Measurements from ENCODE around the gene AMPD2. TPM values are rescaled to one million over a fixed set of nuclear protein-coding genes. Genes with fewer than 3 reads are reported as not detected.

AMPD2 gene
- total RNA-seq, 1 experiment from 2014 or later, result 69.9 TPM

DNA sequence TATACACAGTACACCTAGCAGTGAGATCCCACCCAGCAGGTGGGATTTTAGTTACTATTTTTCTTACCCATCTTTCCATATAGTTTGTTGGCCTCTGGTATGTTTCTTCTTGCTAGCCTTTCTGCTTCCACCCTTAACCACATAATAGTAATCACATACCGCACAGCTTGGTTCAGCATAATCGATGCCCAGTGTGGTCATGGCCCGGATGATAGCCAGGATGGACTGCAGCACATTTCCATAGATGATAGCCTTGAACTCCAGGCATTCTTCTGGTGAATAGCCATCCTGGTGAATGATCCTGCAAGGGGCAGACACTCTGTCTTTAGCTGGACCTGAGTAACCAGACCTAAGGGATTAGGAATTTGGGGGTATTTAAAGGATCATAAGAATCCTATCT, 9.8 kb upstream of the AMPD2 start:
- H3K9me2 ChIP-seq (ENCODE audit: insufficient read depth), result no peaks in the 10 kb centered on the region
- H3K9me3 ChIP-seq (ENCODE audit: control insufficient read depth in 1 of 2, insufficient read depth in 1 of 2, low read depth in 1 of 2, low read length in 2 of 2), result no peaks in the 10 kb centered on the region
- no peak overlapping the region for H3K27ac ChIP-seq (ENCODE audit: low read depth, low read length)
- TF ChIP-seq, protein P1, sequence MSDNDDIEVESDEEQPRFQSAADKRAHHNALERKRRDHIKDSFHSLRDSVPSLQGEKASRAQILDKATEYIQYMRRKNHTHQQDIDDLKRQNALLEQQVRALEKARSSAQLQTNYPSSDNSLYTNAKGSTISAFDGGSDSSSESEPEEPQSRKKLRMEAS (IDR thresholded peaks at IDR 0.05), result no peak
- no peak for TF ChIP-seq SRF (IDR thresholded peaks at IDR 0.05; ENCODE audit: low read depth)
- no peak for TF ChIP-seq CEBPB (IDR thresholded peaks at IDR 0.05; ENCODE audit: low read depth)
- TF ChIP-seq TCF7L2 (IDR thresholded peaks at IDR 0.05; ENCODE audit: borderline replicate concordance, extremely low read depth, insufficient read depth, insufficient read length), result no peak
- TF ChIP-seq RAD21 (IDR thresholded peaks at IDR 0.05; ENCODE audit: low read depth), result no peak
- TF ChIP-seq EZH2 (IDR thresholded peaks at IDR 0.05), result no peak
- no peak for TF ChIP-seq FOSL1 (IDR thresholded peaks at IDR 0.05; ENCODE audit: low read depth)
- no peak for TF ChIP-seq POLR2A (IDR thresholded peaks at IDR 0.05; ENCODE audit: borderline replicate concordance, extremely low read depth, insufficient read depth, insufficient read length)
- TF ChIP-seq SIN3A (IDR thresholded peaks at IDR 0.05; ENCODE audit: low read depth), result no peak
- no peak for TF ChIP-seq ELF1 (IDR thresholded peaks at IDR 0.05; ENCODE audit: borderline replicate concordance, low read depth)
- TF ChIP-seq, protein P2, sequence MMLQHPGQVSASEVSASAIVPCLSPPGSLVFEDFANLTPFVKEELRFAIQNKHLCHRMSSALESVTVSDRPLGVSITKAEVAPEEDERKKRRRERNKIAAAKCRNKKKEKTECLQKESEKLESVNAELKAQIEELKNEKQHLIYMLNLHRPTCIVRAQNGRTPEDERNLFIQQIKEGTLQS (IDR thresholded peaks at IDR 0.05), result no peak
- no peak for TF ChIP-seq JUND (IDR thresholded peaks at IDR 0.05)
- no peak for TF ChIP-seq POLR2AphosphoS5 (IDR thresholded peaks at IDR 0.05; ENCODE audit: low read depth, low read length)
- TF ChIP-seq EZH2phosphoT487 (IDR thresholded peaks at IDR 0.05; ENCODE audit: borderline replicate concordance), result no peak
- no peak for TF ChIP-seq SP1 (IDR thresholded peaks at IDR 0.05; ENCODE audit: low read depth)
- TF ChIP-seq ZFX (IDR thresholded peaks at IDR 0.05), result no peak
- TF ChIP-seq, protein P3, sequence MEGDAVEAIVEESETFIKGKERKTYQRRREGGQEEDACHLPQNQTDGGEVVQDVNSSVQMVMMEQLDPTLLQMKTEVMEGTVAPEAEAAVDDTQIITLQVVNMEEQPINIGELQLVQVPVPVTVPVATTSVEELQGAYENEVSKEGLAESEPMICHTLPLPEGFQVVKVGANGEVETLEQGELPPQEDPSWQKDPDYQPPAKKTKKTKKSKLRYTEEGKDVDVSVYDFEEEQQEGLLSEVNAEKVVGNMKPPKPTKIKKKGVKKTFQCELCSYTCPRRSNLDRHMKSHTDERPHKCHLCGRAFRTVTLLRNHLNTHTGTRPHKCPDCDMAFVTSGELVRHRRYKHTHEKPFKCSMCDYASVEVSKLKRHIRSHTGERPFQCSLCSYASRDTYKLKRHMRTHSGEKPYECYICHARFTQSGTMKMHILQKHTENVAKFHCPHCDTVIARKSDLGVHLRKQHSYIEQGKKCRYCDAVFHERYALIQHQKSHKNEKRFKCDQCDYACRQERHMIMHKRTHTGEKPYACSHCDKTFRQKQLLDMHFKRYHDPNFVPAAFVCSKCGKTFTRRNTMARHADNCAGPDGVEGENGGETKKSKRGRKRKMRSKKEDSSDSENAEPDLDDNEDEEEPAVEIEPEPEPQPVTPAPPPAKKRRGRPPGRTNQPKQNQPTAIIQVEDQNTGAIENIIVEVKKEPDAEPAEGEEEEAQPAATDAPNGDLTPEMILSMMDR (IDR thresholded peaks at IDR 0.05 in 2 of 3, conservative IDR thresholded peaks at IDR 0.05 in 1 of 3; ENCODE audit: borderline replicate concordance in 1 of 3, insufficient read depth in 1 of 3, low read depth in 2 of 3, low read length in 2 of 3), result no peak
- TF ChIP-seq ZNF274 (IDR thresholded peaks at IDR 0.05; ENCODE audit: low read depth, low read length), result no peak
- TF ChIP-seq YY1 (IDR thresholded peaks at IDR 0.05; ENCODE audit: extremely low read depth, insufficient replicate concordance, low read depth, low read length), result no peak
- H2AFZ ChIP-seq (ENCODE audit: low read depth, low read length, poor library complexity, severe bottlenecking), result no peak overlapping the region
- no peak for DNase-seq (ENCODE audit: low read depth, low spot score)
- ChIA-PET CTCF (no interaction called here), RAD21 (ENCODE audit: low non-redundant PET in 1 of 2, low total read pairs in 2 of 2, uncharacterized antibody in 2 of 2, unreplicated experiment in 2 of 2) (no interaction called here), POLR2A (no interaction called here)
- no peaks in the 10 kb centered on the region for H4K20me1 ChIP-seq (ENCODE audit: insufficient read depth)
- H3K27me3 ChIP-seq (ENCODE audit: insufficient read depth, low read length), result no peaks in the 10 kb centered on the region
- no peaks in the 10 kb centered on the region for H3K79me2 ChIP-seq (ENCODE audit: insufficient read depth, low read length)
- no peak for ATAC-seq
- H3K4me1 ChIP-seq (ENCODE audit: control insufficient read depth in 1 of 2, insufficient read depth in 2 of 2, low read length in 2 of 2), result peaks cover 7 to 31% of the 10 kb centered on the region in 2 experiments
- no TSS peak for BruUV-seq (replicated peaks)
- H3K36me3 ChIP-seq (ENCODE audit: control insufficient read depth in 1 of 2, insufficient read depth in 2 of 2, low read length in 2 of 2), result no peaks in the 10 kb centered on the region
- intact Hi-C loops (cut with micrococcal nuclease), result no loop called here
- no peak overlapping the region for H3K9ac ChIP-seq (ENCODE audit: low read length)
- no peak overlapping the region for H3K4me2 ChIP-seq (ENCODE audit: low read length)
- no peak overlapping the region for H3K4me3 ChIP-seq (replicated peaks in 1 of 2; ENCODE audit: low read depth in 1 of 2, low read length in 2 of 2)
